H9 (cell line): ENCODE data around the gene AP4M1. TPM values are rescaled to one million over a fixed set of nuclear protein-coding genes. Genes with fewer than 3 reads are reported as not detected.

Source experiments
- DNase-seq: peaks from one replicate; pipeline ENCODE4 v3.0.0-alpha.2; 2017
- H2AFZ ChIP-seq: one replicate; pipeline ENCODE4 v1.6.1; 2013; ENCODE audit warnings: mild to moderate bottlenecking, low read length, control low read depth, moderate library complexity
- H2AK5ac ChIP-seq: 2 replicates; pipeline ENCODE4 v1.6.1; 2013; ENCODE audit warnings: low read length, control low read depth, mixed read lengths; ENCODE audit not compliant: insufficient read length
- H2BK120ac ChIP-seq: one replicate; pipeline ENCODE4 v1.6.1; 2013; ENCODE audit warnings: low read depth, mild to moderate bottlenecking, low read length, control low read depth, inconsistent platforms; ENCODE audit not compliant: poor library complexity, severe bottlenecking
- H2BK12ac ChIP-seq: 2 replicates; pipeline ENCODE4 v1.6.1; 2013; ENCODE audit warnings: low read length, control low read depth, mixed read lengths, low read depth; ENCODE audit not compliant: insufficient read length
- H2BK15ac ChIP-seq: 2 replicates; pipeline ENCODE4 v1.6.1; 2013; ENCODE audit warnings: low read depth, low read length, control low read depth
- H2BK20ac ChIP-seq: one replicate; pipeline ENCODE4 v1.6.1; 2013; ENCODE audit warnings: low read depth, mild to moderate bottlenecking, low read length, control low read depth, inconsistent platforms; ENCODE audit not compliant: poor library complexity, severe bottlenecking
- H2BK5ac ChIP-seq: 2 replicates; pipeline ENCODE4 v1.6.1; 2013; ENCODE audit warnings: low read length, control low read depth, mixed read lengths; ENCODE audit not compliant: insufficient read length
- H3K14ac ChIP-seq: 2 replicates; pipeline ENCODE4 v1.6.1; 2013; ENCODE audit warnings: low read length, control low read depth; ENCODE audit not compliant: insufficient read depth
- H3K18ac ChIP-seq: 2 replicates; pipeline ENCODE4 v1.6.1; 2013; ENCODE audit warnings: low read depth, mild to moderate bottlenecking, mixed read lengths, low read length, control low read depth; ENCODE audit not compliant: insufficient read length
- H3K23ac ChIP-seq: 2 replicates; pipeline ENCODE4 v1.6.1; 2013; ENCODE audit warnings: low read length, control low read depth, mixed read lengths, low read depth; ENCODE audit not compliant: insufficient read length
- H3K23me2 ChIP-seq: 2 replicates; pipeline ENCODE4 v1.6.1; 2013; ENCODE audit warnings: low read depth, mild to moderate bottlenecking, mixed read lengths, low read length, control low read depth; ENCODE audit not compliant: insufficient read length, poor library complexity, severe bottlenecking
- H3K27ac ChIP-seq: 2 replicates; pipeline ENCODE4 v1.5.1; 2013; ENCODE audit warnings: low read length, control low read depth, mixed read lengths, low read depth; ENCODE audit not compliant: insufficient read length
- H3K27me3 ChIP-seq: 2 replicates; pipeline ENCODE4 v1.6.1; 2013; ENCODE audit warnings: low read length, control low read depth, inconsistent platforms; ENCODE audit not compliant: insufficient read depth
- H3K4ac ChIP-seq: 2 replicates; pipeline ENCODE4 v1.6.1; 2013; ENCODE audit warnings: low read depth, mild to moderate bottlenecking, control low read depth, inconsistent platforms, low read length, moderate library complexity
- H3K4me1 ChIP-seq: 2 replicates; pipeline ENCODE4 v1.6.1; 2013; ENCODE audit warnings: low read length, control low read depth, inconsistent platforms; ENCODE audit not compliant: insufficient read depth
- H3K4me2 ChIP-seq: 2 replicates; pipeline ENCODE4 v1.6.1; 2013; ENCODE audit warnings: low read length, control low read depth, mixed read lengths; ENCODE audit not compliant: insufficient read length, insufficient read depth
- H3K56ac ChIP-seq: 2 replicates; pipeline ENCODE4 v1.6.1; 2013; ENCODE audit warnings: low read depth, mild to moderate bottlenecking, mixed read lengths, low read length, control low read depth; ENCODE audit not compliant: insufficient read length
- H3K79me1 ChIP-seq: 2 replicates; pipeline ENCODE4 v1.6.1; 2013; ENCODE audit warnings: low read depth, mild to moderate bottlenecking, moderate library complexity, low read length, control low read depth, inconsistent platforms; ENCODE audit not compliant: insufficient read depth, poor library complexity, severe bottlenecking
- H3K79me2 ChIP-seq: 2 replicates; pipeline ENCODE4 v1.6.1; 2013; ENCODE audit warnings: low read length, control low read depth, inconsistent platforms; ENCODE audit not compliant: insufficient read depth
- H3K9ac ChIP-seq: 2 replicates; pipeline ENCODE4 v1.6.1; 2013; ENCODE audit warnings: low read length, control low read depth, mixed read lengths; ENCODE audit not compliant: insufficient read length; ENCODE audit errors: extremely low read depth
- H3K9me3 ChIP-seq: one replicate; pipeline ENCODE4 v1.6.1; 2013; ENCODE audit warnings: low read depth, low read length, inconsistent platforms; ENCODE audit not compliant: control insufficient read depth
- H3T11ph ChIP-seq: one replicate; pipeline ENCODE4 v1.6.1; 2013; ENCODE audit warnings: mild to moderate bottlenecking, low read length, control low read depth, inconsistent platforms
- H4K20me1 ChIP-seq: one replicate; pipeline ENCODE4 v1.6.1; 2013; ENCODE audit not compliant: control insufficient read depth, insufficient read length, insufficient read depth
- H4K5ac ChIP-seq: 2 replicates; pipeline ENCODE4 v1.6.1; 2013; ENCODE audit warnings: low read depth, mild to moderate bottlenecking, mixed read lengths, low read length, control low read depth; ENCODE audit not compliant: insufficient read length
- H4K8ac ChIP-seq: replicated peaks from 2 replicates; pipeline ENCODE4 v1.6.1; 2013; ENCODE audit warnings: low read length, control low read depth, mixed read lengths, low read depth; ENCODE audit not compliant: insufficient read length
- H4K91ac ChIP-seq: 2 replicates; pipeline ENCODE4 v1.6.1; 2013; ENCODE audit warnings: low read depth, mild to moderate bottlenecking, moderate library complexity, mixed read lengths, low read length, control low read depth; ENCODE audit not compliant: insufficient read length
- H3K27ac Mint-ChIP-seq, 3 experiments: 2 replicates in 2 of 3; 3 replicates in 1 of 3; pipeline ENCODE4 v1.8.0; 2020 to 2021; ENCODE audit warnings: mixed read lengths in 3 of 3, mild to moderate bottlenecking in 1 of 3, moderate library complexity in 1 of 3
- H3K27me3 Mint-ChIP-seq: 2 replicates; pipeline ENCODE4 v1.8.0; 2021; ENCODE audit warnings: low read depth, mild to moderate bottlenecking, moderate library complexity, mixed read lengths
- H3K36me3 Mint-ChIP-seq, 3 experiments: 2 replicates in 2 of 3; 3 replicates in 1 of 3; pipeline ENCODE4 v1.8.0; 2020 to 2021; ENCODE audit warnings: low read depth in 3 of 3, mixed read lengths in 3 of 3; ENCODE audit not compliant: insufficient read depth in 1 of 3
- H3K4me1 Mint-ChIP-seq, 2 experiments: 2 replicates each; pipeline ENCODE4 v1.8.0; 2020; ENCODE audit warnings: mixed read lengths in 2 of 2
- H3K4me3 Mint-ChIP-seq, 2 experiments: 2 replicates in 1 of 2; 3 replicates in 1 of 2; pipeline ENCODE4 v1.8.0; 2020 to 2021; ENCODE audit warnings: mild to moderate bottlenecking in 2 of 2, mixed read lengths in 2 of 2, moderate library complexity in 1 of 2
- H3K9me3 Mint-ChIP-seq, 2 experiments: 2 replicates in 1 of 2; 3 replicates in 1 of 2; pipeline ENCODE4 v1.8.0; 2020; ENCODE audit warnings: mild to moderate bottlenecking in 2 of 2, mixed read lengths in 2 of 2, moderate library complexity in 1 of 2
- WGBS: extraction: QIAGEN DNeasy Blood & Tissue Kit; methylation state at CpG from one replicate; pipeline ENCODE4 v1.1.7; 2013; ENCODE audit warnings: missing lambda C conversion rate, low lambda C conversion rate, mixed read lengths; ENCODE audit not compliant: insufficient read length; ENCODE audit errors: extremely low coverage; 5-methylcytosine and 5-hydroxymethylcytosine counted together
- total RNA-seq: library from RNA; stranded (reverse); gene quantifications from 2 replicates; pipeline ENCODE4 v1.2.1, GENCODE V29; 2021
- TF ChIP-seq, protein P1 (sequence below): fragments of 200-600 bp; sonication (generic); conservative IDR thresholded peaks from 3 replicates; pipeline ENCODE4 v1.8.0; 2021; ENCODE audit warnings: antibody characterized with exemption, mild to moderate bottlenecking

Gene AP4M1
- total RNA-seq, 1 experiment from 2014 or later: 18.8 TPM

DNA sequence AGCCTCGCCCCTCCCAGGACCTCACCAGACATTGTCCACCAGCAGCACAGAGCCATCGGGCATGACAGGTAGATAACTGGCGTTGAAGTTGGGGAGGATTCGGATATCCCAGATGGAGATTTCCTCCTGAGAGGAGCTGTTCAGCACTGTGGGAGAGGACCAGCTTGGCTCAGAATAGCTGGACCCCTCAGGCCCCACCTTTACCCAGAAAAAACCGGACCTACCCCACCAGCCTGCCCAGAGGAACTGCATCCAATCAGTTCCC is 55.6 kb downstream of the AP4M1 start:
- Histone ChIP-seq H3K79me1 (peaks cover 2% of the 10 kb centered on the region), H3K9ac (no peak overlapping the region)
- no CpG with 5 or more reads among the region's 5 CpGs for WGBS

More for the DNA sequence above, 55.6 kb downstream of the AP4M1 start:
- Histone ChIP-seq H4K8ac (no peak overlapping the region), H2AFZ (no peak overlapping the region), H2BK15ac (no peak overlapping the region), H3K27me3 (no peaks in the 10 kb centered on the region), H3K27ac (no peak overlapping the region), H2AK5ac (no peak overlapping the region), H3K23me2 (peaks cover 10% of the 10 kb centered on the region), H3K79me2 (no peaks in the 10 kb centered on the region), H3K56ac (no peak overlapping the region), H2BK12ac (no peak overlapping the region), H3K9me3 (no peaks in the 10 kb centered on the region), H3K4me1 (no peaks in the 10 kb centered on the region; the same call in 1 of the 2 replicates), H2BK20ac (no peak overlapping the region), H4K5ac (no peak overlapping the region), H4K20me1 (no peaks in the 10 kb centered on the region), H3T11ph (no peak overlapping the region), H3K18ac (no peak overlapping the region), H3K14ac (no peak overlapping the region), H3K4ac (no peak overlapping the region), H2BK5ac (no peak overlapping the region), H4K91ac (no peak overlapping the region), H2BK120ac (no peak overlapping the region), H3K4me2 (peak overlapping the region; percentile 92), H3K23ac (no peak overlapping the region)
- Mint-ChIP-seq H3K36me3 (peaks cover 21 to 51% (median 48%) of the 10 kb centered on the region in 3 experiments; a peak in 6 of 7 replicates), H3K9me3 (no peaks in the 10 kb centered on the region), H3K27ac (peak overlapping the region in 1 of 3 experiments; percentile 92; a peak in 1 of 7 replicates), H3K4me1 (peaks cover 17 to 28% of the 10 kb centered on the region in 2 experiments), H3K27me3 (no peaks in the 10 kb centered on the region; the same call in 1 of the 2 replicates), H3K4me3 (peak overlapping the region; percentile 75 to 82)
- TF ChIP-seq, protein P1, sequence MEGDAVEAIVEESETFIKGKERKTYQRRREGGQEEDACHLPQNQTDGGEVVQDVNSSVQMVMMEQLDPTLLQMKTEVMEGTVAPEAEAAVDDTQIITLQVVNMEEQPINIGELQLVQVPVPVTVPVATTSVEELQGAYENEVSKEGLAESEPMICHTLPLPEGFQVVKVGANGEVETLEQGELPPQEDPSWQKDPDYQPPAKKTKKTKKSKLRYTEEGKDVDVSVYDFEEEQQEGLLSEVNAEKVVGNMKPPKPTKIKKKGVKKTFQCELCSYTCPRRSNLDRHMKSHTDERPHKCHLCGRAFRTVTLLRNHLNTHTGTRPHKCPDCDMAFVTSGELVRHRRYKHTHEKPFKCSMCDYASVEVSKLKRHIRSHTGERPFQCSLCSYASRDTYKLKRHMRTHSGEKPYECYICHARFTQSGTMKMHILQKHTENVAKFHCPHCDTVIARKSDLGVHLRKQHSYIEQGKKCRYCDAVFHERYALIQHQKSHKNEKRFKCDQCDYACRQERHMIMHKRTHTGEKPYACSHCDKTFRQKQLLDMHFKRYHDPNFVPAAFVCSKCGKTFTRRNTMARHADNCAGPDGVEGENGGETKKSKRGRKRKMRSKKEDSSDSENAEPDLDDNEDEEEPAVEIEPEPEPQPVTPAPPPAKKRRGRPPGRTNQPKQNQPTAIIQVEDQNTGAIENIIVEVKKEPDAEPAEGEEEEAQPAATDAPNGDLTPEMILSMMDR: no peak
- no peak for DNase-seq
